ENCODE measurements around the gene SLIT3. TPM values are rescaled to one million over a fixed set of nuclear protein-coding genes. Genes with fewer than 3 reads are reported as not detected.

SLIT3 gene
- total RNA-seq, 1 donor from 2014 or later = 56.6 TPM

DNA sequence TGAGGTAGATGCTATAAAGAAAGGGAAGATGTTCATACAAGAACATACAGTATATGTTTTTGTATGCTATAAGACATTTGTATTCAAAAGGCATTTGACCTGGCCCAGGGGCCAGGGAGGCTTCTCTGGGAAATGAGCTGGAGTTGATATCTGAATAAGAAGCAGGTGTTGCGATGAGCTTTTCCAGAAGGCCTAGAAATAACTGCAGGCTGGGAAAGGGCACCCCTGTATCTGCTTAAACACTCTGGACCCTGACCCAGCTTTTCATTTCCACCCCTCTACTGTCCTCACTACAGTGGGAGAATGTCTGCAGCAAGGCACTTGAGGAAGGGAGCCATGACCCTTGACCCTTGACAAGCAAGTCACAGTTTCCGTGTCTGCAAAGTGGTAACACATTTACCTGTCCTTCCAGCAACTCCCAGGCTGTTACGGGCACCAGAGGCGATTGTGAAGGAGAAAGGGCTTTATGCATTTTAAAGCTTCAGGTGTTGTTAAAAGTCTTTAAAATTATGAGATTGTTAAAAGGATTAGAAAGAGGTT is 633.6 kb downstream of the SLIT3 start:
- Mint-ChIP-seq H3K9me3 (no peaks in the 10 kb centered on the region), H3K36me3 (peaks cover 10% of the 10 kb centered on the region), H3K4me3 (no peak overlapping the region), H3K27ac (no peak overlapping the region), H3K4me1 (ENCODE audit: unreplicated experiment) (no peaks in the 10 kb centered on the region), H3K27me3 (peaks cover 11% of the 10 kb centered on the region)
- no peak for DNase-seq (ENCODE audit: extremely low spot score, unreplicated experiment)
- TF ChIP-seq, protein P1, sequence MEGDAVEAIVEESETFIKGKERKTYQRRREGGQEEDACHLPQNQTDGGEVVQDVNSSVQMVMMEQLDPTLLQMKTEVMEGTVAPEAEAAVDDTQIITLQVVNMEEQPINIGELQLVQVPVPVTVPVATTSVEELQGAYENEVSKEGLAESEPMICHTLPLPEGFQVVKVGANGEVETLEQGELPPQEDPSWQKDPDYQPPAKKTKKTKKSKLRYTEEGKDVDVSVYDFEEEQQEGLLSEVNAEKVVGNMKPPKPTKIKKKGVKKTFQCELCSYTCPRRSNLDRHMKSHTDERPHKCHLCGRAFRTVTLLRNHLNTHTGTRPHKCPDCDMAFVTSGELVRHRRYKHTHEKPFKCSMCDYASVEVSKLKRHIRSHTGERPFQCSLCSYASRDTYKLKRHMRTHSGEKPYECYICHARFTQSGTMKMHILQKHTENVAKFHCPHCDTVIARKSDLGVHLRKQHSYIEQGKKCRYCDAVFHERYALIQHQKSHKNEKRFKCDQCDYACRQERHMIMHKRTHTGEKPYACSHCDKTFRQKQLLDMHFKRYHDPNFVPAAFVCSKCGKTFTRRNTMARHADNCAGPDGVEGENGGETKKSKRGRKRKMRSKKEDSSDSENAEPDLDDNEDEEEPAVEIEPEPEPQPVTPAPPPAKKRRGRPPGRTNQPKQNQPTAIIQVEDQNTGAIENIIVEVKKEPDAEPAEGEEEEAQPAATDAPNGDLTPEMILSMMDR (conservative IDR thresholded peaks at IDR 0.05) = no peak

DNA sequence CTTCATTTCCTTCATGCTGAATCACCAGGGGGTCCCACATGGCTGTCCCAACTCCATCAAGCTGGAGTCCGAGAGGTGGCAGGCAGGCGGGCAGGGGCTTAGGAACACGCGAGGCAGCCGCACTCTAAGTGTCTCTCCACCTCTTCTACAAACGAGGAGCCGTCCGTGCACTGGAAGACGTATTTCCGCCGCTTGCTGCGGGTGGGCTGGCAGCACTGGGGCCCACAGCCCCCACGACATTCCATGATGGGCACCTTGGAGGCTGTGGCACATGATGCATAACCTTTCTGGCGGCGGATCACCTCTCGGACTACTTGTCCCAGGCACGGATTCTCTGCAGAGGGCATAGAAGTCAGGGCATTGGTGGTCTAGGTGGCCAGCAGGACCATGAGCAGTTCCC is 634.6 kb downstream of the SLIT3 start:
- no peak overlapping the region for H3K4me3 Mint-ChIP-seq
- H3K36me3 Mint-ChIP-seq = peaks cover 10% of the 10 kb centered on the region
- DNase-seq (ENCODE audit: extremely low spot score, unreplicated experiment) = no peak
- peaks cover 11% of the 10 kb centered on the region for H3K27me3 Mint-ChIP-seq
- no peaks in the 10 kb centered on the region for H3K4me1 Mint-ChIP-seq (ENCODE audit: unreplicated experiment)
- H3K9me3 Mint-ChIP-seq = no peaks in the 10 kb centered on the region
- no peak overlapping the region for H3K27ac Mint-ChIP-seq
- TF ChIP-seq, protein P1 (conservative IDR thresholded peaks at IDR 0.05) = no peak

DNA sequence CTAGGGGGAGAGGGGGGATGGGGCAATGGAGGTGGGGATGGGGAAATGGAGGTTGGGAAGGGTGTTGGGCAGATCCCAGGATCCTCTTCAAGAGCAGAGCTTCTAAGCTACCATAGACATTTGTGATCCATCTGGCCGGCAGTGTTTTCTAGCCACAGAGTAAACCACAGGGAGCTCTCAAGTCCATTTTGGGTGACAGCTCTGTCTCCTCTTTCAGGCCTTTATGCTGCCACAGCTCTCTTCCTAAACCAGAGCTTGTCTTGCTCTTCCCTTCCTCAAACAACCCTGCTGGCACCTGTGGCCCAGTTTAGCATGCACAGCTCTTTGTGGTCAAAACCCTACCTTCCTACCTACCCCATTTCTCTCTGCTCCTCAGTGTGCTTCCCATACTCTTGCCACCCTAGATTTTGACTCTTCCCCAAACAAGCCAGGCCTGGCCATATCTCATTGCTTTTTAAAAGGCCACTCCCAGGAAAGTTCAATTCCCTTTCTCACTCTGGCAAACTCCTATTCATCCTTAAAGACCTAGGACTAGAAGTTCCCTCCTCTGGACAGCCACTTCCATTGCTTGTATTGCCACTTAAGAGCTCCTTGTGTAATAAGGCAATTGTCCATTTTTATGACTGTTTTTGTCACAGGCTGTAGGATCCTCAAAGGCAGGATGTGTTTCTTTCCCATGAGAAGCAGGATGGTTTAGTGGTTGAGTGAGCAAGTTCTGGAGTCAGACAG is 637.5 kb downstream of the SLIT3 start:
- Mint-ChIP-seq H3K27me3 (peaks cover 8% of the 10 kb centered on the region), H3K4me1 (ENCODE audit: unreplicated experiment) (peaks cover 4% of the 10 kb centered on the region), H3K36me3 (peaks cover 10% of the 10 kb centered on the region), H3K9me3 (no peaks in the 10 kb centered on the region), H3K27ac (no peak overlapping the region), H3K4me3 (no peak overlapping the region)
- TF ChIP-seq, protein P1 (conservative IDR thresholded peaks at IDR 0.05) = no peak
- DNase-seq (ENCODE audit: extremely low spot score, unreplicated experiment) = no peak

DNA sequence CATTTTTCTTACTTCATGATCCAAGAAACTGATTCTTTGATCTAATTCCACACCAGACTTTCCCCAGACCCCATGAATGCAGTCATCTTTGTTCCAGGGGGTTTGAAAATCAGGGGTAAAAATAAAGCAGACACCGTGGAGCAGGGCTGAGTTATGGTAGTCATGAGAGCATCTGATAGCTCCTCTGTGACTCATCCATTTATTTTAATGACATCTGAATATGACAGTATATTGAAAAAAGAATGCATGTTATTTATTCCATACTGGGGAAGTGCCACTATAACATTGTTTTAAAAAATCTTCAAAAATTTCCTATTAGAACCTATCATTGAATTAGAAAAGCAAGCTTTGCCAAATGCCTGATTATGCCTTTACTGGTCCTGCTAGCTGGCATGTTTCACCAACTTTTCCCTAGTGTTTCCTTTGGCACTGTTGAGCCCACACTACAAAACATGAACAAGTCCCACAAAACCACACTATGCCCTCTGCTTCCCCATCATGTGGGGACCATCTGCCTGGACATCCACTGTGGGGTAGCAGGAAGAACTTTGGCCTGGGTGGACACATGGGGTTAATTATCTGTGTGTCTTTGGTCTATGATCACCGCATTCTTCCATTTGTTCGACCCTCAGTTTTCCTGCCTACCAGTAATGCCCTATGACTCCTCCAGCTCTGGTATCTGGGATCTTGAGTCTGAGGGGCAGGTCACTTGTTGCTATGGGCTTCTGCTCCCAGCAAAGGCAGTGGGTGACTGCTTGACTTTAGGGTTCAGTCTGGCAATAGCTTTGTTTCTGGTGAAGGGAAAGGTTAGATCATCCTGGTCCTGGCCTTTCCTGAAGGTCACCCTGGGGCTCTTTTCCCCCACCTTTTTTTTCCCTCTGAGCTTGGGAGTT is 639.1 kb downstream of the SLIT3 start:
- DNase-seq (ENCODE audit: extremely low spot score, unreplicated experiment) = no peak
- Mint-ChIP-seq H3K4me3 (no peak overlapping the region), H3K4me1 (ENCODE audit: unreplicated experiment) (peaks cover 7% of the 10 kb centered on the region), H3K36me3 (peaks cover 8% of the 10 kb centered on the region), H3K27me3 (peaks cover 8% of the 10 kb centered on the region), H3K27ac (no peak overlapping the region), H3K9me3 (no peaks in the 10 kb centered on the region)
- TF ChIP-seq, protein P1 (conservative IDR thresholded peaks at IDR 0.05) = no peak

DNA sequence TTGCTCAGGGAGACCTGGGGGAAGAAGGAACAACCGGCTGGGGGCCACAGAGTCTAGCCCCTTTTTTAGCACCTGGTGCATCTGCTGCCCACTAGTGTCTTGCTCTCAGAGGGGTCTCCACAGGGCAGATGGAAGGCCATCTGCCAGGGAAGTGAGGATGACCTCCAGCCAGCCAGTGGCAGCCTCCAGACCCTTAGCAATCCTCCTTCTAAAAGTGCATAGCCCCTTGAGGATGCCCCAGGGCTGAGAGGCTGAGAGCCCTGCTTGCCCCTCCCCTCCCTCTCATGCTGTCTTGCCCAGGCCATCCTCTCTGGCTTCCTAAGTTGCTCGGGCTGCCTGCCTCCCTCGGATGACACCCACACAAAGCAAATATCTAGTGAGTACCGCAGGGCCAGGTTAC is 640.2 kb downstream of the SLIT3 start:
- TF ChIP-seq, protein P1 (conservative IDR thresholded peaks at IDR 0.05) = no peak
- Mint-ChIP-seq H3K27me3 (peaks cover 8% of the 10 kb centered on the region), H3K9me3 (no peaks in the 10 kb centered on the region), H3K36me3 (peaks cover 11% of the 10 kb centered on the region), H3K4me1 (ENCODE audit: unreplicated experiment) (peaks cover 13% of the 10 kb centered on the region), H3K4me3 (no peak overlapping the region), H3K27ac (no peak overlapping the region)
- DNase-seq (ENCODE audit: extremely low spot score, unreplicated experiment) = no peak
